ENCODE results near the gene LETMD1.

LETMD1 gene

GRCh38 chr12:51047655-51048540 is at the start of gene LETMD1:
LETMD1 (plus strand) TSS chr12:51048327; CDS start chr12:51048357, 30 bp downstream.
- TF ChIP-seq ZFX (IDR thresholded peaks at IDR 0.05), result peak; percentile 40; the same call in 1 of the 2 replicates
- TF ChIP-seq CTCF (conservative IDR thresholded peaks at IDR 0.05), result peak; percentile 98
- peak within 1 kb of the TSS; percentile 86 for H3K27ac ChIP-seq

- H3K27ac ChIP-seq, result no peak overlapping the region
- no peak for TF ChIP-seq CTCF (conservative IDR thresholded peaks at IDR 0.05)
- TF ChIP-seq ZFX (IDR thresholded peaks at IDR 0.05), result no peak
Measured at GRCh38 chr12:50999093-50999492, 49.0 kb upstream of the LETMD1 start.

- no peak overlapping the region for H3K27ac ChIP-seq
- no peak for TF ChIP-seq ZFX (IDR thresholded peaks at IDR 0.05)
- no peak for TF ChIP-seq CTCF (conservative IDR thresholded peaks at IDR 0.05)
Measured at GRCh38 chr12:51000245-51000644, 47.9 kb upstream of the LETMD1 start.

- TF ChIP-seq CTCF (conservative IDR thresholded peaks at IDR 0.05), result no peak
- no peak for TF ChIP-seq ZFX (IDR thresholded peaks at IDR 0.05)
- no peak overlapping the region for H3K27ac ChIP-seq
Measured at GRCh38 chr12:51001799-51002198, 46.3 kb upstream of the LETMD1 start.

GRCh38 chr12:51004504-51004903 is 43.6 kb upstream of the LETMD1 start:
- TF ChIP-seq CTCF (conservative IDR thresholded peaks at IDR 0.05), result no peak

GRCh38 chr12:51005030-51005429 is 43.1 kb upstream of the LETMD1 start:
- no peak for TF ChIP-seq CTCF (conservative IDR thresholded peaks at IDR 0.05)
- TF ChIP-seq ZFX (IDR thresholded peaks at IDR 0.05), result no peak
- H3K27ac ChIP-seq, result peak overlapping the region; percentile 69; the same call in 1 of the 2 replicates

More at GRCh38 chr12:51004504-51004903, 43.6 kb upstream of the LETMD1 start:
- H3K27ac ChIP-seq, result no peak overlapping the region

- H3K27ac ChIP-seq, result peak overlapping the region; percentile 69
- TF ChIP-seq CTCF (conservative IDR thresholded peaks at IDR 0.05) (no peak), ZFX (IDR thresholded peaks at IDR 0.05) (no peak)
Measured at GRCh38 chr12:51005671-51006070, 42.5 kb upstream of the LETMD1 start.
